ENCODE results near the gene PRR13. TPM values are rescaled to one million over a fixed set of nuclear protein-coding genes. Genes with fewer than 3 reads are reported as not detected.
"Not testable (repeated sequence)": the region's sequence is repeated elsewhere in the genome, so short reads cannot be mapped to it uniquely, and the experiment has no call there.

The PRR13 gene
- total and polyA plus RNA-seq, 9 of the 15 experiments (the other 6 are each of a cell fraction or from before 2014, with no cell fraction given) = 117 to 835 (median 285) TPM

DNA sequence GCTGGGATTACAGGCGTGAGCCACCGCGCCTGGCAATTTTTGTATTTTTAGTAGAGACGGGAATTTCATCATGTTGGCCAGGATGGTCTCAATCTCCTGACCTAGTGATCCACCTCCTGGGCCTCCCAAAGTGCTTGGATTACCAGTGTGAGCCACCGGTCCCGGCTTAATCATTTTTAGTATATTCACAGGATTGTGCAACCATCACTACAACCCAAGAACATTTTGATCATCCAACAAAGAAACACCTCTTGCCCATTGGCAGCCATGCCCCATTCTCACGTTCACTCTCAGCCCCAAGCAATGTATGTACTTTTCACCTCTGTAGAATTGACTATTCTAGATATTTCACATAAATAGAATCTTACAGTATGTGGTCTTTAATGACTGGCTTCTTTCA, 41.6 kb upstream of the PRR13 start:
- ChIA-PET POLR2A (interaction anchor here (0.7 kb wide), 1 partner anchor 104 kb away, joined by 3 read pairs; the partner anchor contains the start of gene PFDN5), CTCF (ENCODE audit: low intra/inter-chr PET ratio) (no interaction called here)
- WGBS (ENCODE audit: insufficient coverage, low coverage, missing lambda C conversion rate) = 92% methylated on average over 7 of the region's 7 CpGs
- Histone ChIP-seq H3K27me3 (ENCODE audit: control insufficient read depth in 2 of 2, insufficient read depth in 2 of 2, low read length in 2 of 2) (no peaks in the 10 kb centered on the region), H3K36me3 (ENCODE audit: control insufficient read depth, insufficient read depth, low read length) (peaks cover 25% of the 10 kb centered on the region), H3K4me2 (ENCODE audit: insufficient read depth, low read length) (no peak overlapping the region), H3K9me1 (ENCODE audit: control insufficient read depth, insufficient read depth, low read length) (no peaks in the 10 kb centered on the region), H3K9me3 (replicated peaks; ENCODE audit: control insufficient read depth, insufficient read depth, low read depth, low read length) (no peaks in the 10 kb centered on the region; the same call in 1 of the 2 replicates), H4K20me1 (replicated peaks; ENCODE audit: control insufficient read depth, insufficient read depth, low read length) (no peaks in the 10 kb centered on the region), H3K4me3 (no peak overlapping the region), H3K27ac (ENCODE audit: extremely low read depth, low read depth, low read length) (no peak overlapping the region), H2AFZ (ENCODE audit: low read depth, low read length) (no peak overlapping the region), H3K79me2 (ENCODE audit: control insufficient read depth, insufficient read depth, low read length) (peaks cover 83% of the 10 kb centered on the region), H3K9ac (ENCODE audit: insufficient read depth in 1 of 2, low read depth in 2 of 2, low read length in 2 of 2) (no peak overlapping the region), H3K4me1 (replicated peaks in 1 of 2; ENCODE audit: control insufficient read depth in 2 of 2, insufficient read depth in 2 of 2, low read length in 2 of 2) (peaks cover 3 to 23% of the 10 kb centered on the region in 2 experiments; a peak in 4 of 5 replicates)
- no TSS peak for BruUV-seq (replicated peaks)
- intact Hi-C loops (cut with micrococcal nuclease) = no loop called here
- ATAC-seq (no peak), FAIRE-seq (no peak), DNase-seq (ENCODE audit: extremely low read depth in 1 of 4, low spot score in 3 of 4) (no peak)
- peak; percentile 56; the same call in 1 of the 2 replicates for TF ChIP-seq CEBPB (tag; IDR thresholded peaks at IDR 0.05)
- TF ChIP-seq, protein P1, sequence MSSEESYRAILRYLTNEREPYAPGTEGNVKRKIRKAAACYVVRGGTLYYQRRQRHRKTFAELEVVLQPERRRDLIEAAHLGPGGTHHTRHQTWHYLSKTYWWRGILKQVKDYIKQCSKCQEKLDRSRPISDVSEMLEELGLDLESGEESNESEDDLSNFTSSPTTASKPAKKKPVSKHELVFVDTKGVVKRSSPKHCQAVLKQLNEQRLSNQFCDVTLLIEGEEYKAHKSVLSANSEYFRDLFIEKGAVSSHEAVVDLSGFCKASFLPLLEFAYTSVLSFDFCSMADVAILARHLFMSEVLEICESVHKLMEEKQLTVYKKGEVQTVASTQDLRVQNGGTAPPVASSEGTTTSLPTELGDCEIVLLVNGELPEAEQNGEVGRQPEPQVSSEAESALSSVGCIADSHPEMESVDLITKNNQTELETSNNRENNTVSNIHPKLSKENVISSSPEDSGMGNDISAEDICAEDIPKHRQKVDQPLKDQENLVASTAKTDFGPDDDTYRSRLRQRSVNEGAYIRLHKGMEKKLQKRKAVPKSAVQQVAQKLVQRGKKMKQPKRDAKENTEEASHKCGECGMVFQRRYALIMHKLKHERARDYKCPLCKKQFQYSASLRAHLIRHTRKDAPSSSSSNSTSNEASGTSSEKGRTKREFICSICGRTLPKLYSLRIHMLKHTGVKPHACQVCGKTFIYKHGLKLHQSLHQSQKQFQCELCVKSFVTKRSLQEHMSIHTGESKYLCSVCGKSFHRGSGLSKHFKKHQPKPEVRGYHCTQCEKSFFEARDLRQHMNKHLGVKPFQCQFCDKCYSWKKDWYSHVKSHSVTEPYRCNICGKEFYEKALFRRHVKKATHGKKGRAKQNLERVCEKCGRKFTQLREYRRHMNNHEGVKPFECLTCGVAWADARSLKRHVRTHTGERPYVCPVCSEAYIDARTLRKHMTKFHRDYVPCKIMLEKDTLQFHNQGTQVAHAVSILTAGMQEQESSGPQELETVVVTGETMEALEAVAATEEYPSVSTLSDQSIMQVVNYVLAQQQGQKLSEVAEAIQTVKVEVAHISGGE (CRISPR knock-in tag; IDR thresholded peaks at IDR 0.05) = no peak
- in situ Hi-C loops (cut with MboI) = no loop called here

DNA sequence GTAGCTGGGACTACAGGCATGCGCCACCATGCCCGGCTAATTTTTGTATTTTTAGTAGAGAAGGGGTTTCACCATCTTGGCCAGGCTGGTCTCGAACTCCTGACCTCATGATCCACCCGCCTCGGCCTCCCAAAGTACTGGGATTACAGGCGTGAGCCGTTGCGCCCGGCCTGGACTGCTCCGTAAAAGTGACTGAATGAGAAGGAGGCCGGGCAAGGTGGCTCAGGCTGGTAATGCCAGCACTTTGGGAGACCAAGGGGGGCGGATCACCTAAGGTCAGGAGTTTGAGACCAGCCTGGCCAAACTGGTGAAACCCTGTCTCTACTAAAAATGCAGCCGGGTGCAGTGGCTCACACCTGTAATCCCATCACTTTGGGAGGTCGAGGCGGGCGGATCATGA, 39.2 kb upstream of the PRR13 start:
- H4K20me1 ChIP-seq (replicated peaks; ENCODE audit: control insufficient read depth, insufficient read depth, low read length); H3K27me3 ChIP-seq (ENCODE audit: control insufficient read depth in 2 of 2, insufficient read depth in 2 of 2, low read length in 2 of 2); H3K4me3 ChIP-seq; DNase-seq (ENCODE audit: extremely low read depth in 1 of 4, low spot score in 3 of 4); BruUV-seq (replicated peaks); H3K9ac ChIP-seq (ENCODE audit: insufficient read depth in 1 of 2, low read depth in 2 of 2, low read length in 2 of 2); in situ Hi-C loops (cut with MboI); H3K4me2 ChIP-seq (ENCODE audit: insufficient read depth, low read length); ATAC-seq; H2AFZ ChIP-seq (ENCODE audit: low read depth, low read length); intact Hi-C loops (cut with micrococcal nuclease); H3K9me1 ChIP-seq (ENCODE audit: control insufficient read depth, insufficient read depth, low read length); FAIRE-seq; CTCF ChIA-PET (ENCODE audit: low intra/inter-chr PET ratio); H3K9me3 ChIP-seq (replicated peaks; ENCODE audit: control insufficient read depth, insufficient read depth, low read depth, low read length); H3K27ac ChIP-seq (ENCODE audit: extremely low read depth, low read depth, low read length): not testable (repeated sequence)
- H3K36me3 ChIP-seq (ENCODE audit: control insufficient read depth, insufficient read depth, low read length) = peaks cover 36% of the 10 kb centered on the region; the same call in 2 of the 3 replicates
- H3K79me2 ChIP-seq (ENCODE audit: control insufficient read depth, insufficient read depth, low read length) = peaks cover 73% of the 10 kb centered on the region
- WGBS (ENCODE audit: insufficient coverage, low coverage, missing lambda C conversion rate) = 97% methylated on average over 14 of the region's 16 CpGs
- POLR2A ChIA-PET = interaction anchor here (1.4 to 1.5 kb wide), 3 partner anchors 14 to 57 kb away, joined by 4 to 7 read pairs (median 5); no protein-coding TSS in a partner anchor
- peaks cover 3 to 23% of the 10 kb centered on the region in 2 experiments; a peak in 3 of 5 replicates for H3K4me1 ChIP-seq (replicated peaks in 1 of 2; ENCODE audit: control insufficient read depth in 2 of 2, insufficient read depth in 2 of 2, low read length in 2 of 2)

Measured in K562 (cell line).